Endodermal cell (in vitro differentiated cells): ENCODE measurements around the gene SHH. TPM values are rescaled to one million over a fixed set of nuclear protein-coding genes. Genes with fewer than 3 reads are reported as not detected.
A peak's percentile ranks its signal among the peaks of the same experiment; 100 is the strongest.

ENCODE experiments used
- DNase-seq: peaks from one replicate; pipeline ENCODE4 v3.0.0-alpha.2; 2017
- H3K27ac ChIP-seq: 2 replicates; pipeline ENCODE4 v1.5.1; 2013; ENCODE audit warnings: mild to moderate bottlenecking, low read depth, low read length, moderate library complexity
- H3K27me3 ChIP-seq: 2 replicates; pipeline ENCODE4 v1.6.1; 2013; ENCODE audit warnings: mild to moderate bottlenecking, low read length, moderate library complexity; ENCODE audit not compliant: insufficient read depth, control insufficient read depth, poor library complexity, severe bottlenecking
- H3K36me3 ChIP-seq: 2 replicates; pipeline ENCODE4 v1.7.0; 2013; ENCODE audit warnings: mild to moderate bottlenecking, low read length, moderate library complexity; ENCODE audit not compliant: control insufficient read depth, insufficient read depth
- H3K4me1 ChIP-seq: one replicate; pipeline ENCODE4 v1.7.0; 2013; ENCODE audit warnings: low read length; ENCODE audit not compliant: control insufficient read depth, insufficient read depth
- H3K4me3 ChIP-seq: 2 replicates; pipeline ENCODE4 v1.5.1; 2013; ENCODE audit warnings: mild to moderate bottlenecking, low read length, moderate library complexity
- H3K9ac ChIP-seq: 2 replicates; pipeline ENCODE4 v1.6.1; 2013; ENCODE audit warnings: mild to moderate bottlenecking, low read length, moderate library complexity; ENCODE audit not compliant: poor library complexity, severe bottlenecking; ENCODE audit errors: extremely low read depth
- H3K9me3 ChIP-seq: 2 replicates; pipeline ENCODE4 v1.6.1; 2013; ENCODE audit warnings: mild to moderate bottlenecking, low read length, moderate library complexity; ENCODE audit not compliant: control insufficient read depth
- H3K27ac Mint-ChIP-seq: 2 replicates; pipeline ENCODE4 v1.8.0; 2020; ENCODE audit warnings: mixed read lengths
- H3K27me3 Mint-ChIP-seq: 2 replicates; pipeline ENCODE4 v1.8.0; 2021; ENCODE audit warnings: mild to moderate bottlenecking, mixed read lengths; ENCODE audit not compliant: insufficient read depth
- H3K36me3 Mint-ChIP-seq: 2 replicates; pipeline ENCODE4 v1.8.0; 2020; ENCODE audit warnings: low read depth, mixed read lengths
- H3K4me1 Mint-ChIP-seq: 2 replicates; pipeline ENCODE4 v1.8.0; 2020; ENCODE audit warnings: mixed read lengths
- H3K4me3 Mint-ChIP-seq: 2 replicates; pipeline ENCODE4 v1.8.0; 2020; ENCODE audit warnings: mild to moderate bottlenecking, moderate library complexity, mixed read lengths
- H3K9me3 Mint-ChIP-seq: 2 replicates; pipeline ENCODE4 v1.8.0; 2020; ENCODE audit warnings: mild to moderate bottlenecking, mixed read lengths
- CTCF ChIP-seq: fragments of 200-600 bp; sonication (generic); conservative IDR thresholded peaks from 2 replicates; pipeline ENCODE4 v1.5.0; 2021; ENCODE audit warnings: antibody characterized with exemption, mild to moderate bottlenecking
- WGBS, 2 experiments: methylation state at CpG; one replicate each; pipeline versions ENCODE4 v1.1.5 to v1.1.7; 2013; ENCODE audit warnings: missing lambda C conversion rate in 2 of 2, mixed read lengths in 1 of 2; ENCODE audit not compliant: insufficient coverage in 1 of 2, insufficient read length in 1 of 2; 5-methylcytosine and 5-hydroxymethylcytosine counted together
- total RNA-seq, 2 donors: library from RNA; stranded (reverse); fragmentation: NEBNext Ultra II Directional in 1 of 2; extraction: Animal tissue kit (Norgen Biotek cat#: 25700) in 1 of 2; gene quantifications; 2 replicates in 1 of 2; 3 replicates in 1 of 2; pipeline ENCODE4 v1.2.1, GENCODE V29; 2021

Gene SHH
- total RNA-seq, 2 donors from 2014 or later, result 0.99 to 1.6 TPM

GRCh38 chr7:155759740-155760430 is 52.4 kb downstream of the SHH start:
- peaks cover 38% of the 10 kb centered on the region for H3K4me1 Mint-ChIP-seq
- Histone ChIP-seq H3K4me1 (no peaks in the 10 kb centered on the region), H3K9me3 (peaks cover 25% of the 10 kb centered on the region), H3K27ac (no peak overlapping the region), H3K27me3 (no peaks in the 10 kb centered on the region), H3K4me3 (no peak overlapping the region), H3K36me3 (peaks cover 77% of the 10 kb centered on the region), H3K9ac (no peak overlapping the region)
- no peaks in the 10 kb centered on the region for H3K27me3 Mint-ChIP-seq
- no peak for DNase-seq
- peaks cover 67% of the 10 kb centered on the region for H3K36me3 Mint-ChIP-seq
- no peak for TF ChIP-seq CTCF
- no peak overlapping the region for H3K27ac Mint-ChIP-seq
- WGBS, 2 experiments, result 96 to 97% methylated on average over 4 to 9 of the region's 9 CpGs
- peaks cover 16% of the 10 kb centered on the region for H3K9me3 Mint-ChIP-seq
- no peak overlapping the region for H3K4me3 Mint-ChIP-seq

- peak; percentile 75 for DNase-seq
- H3K4me3 ChIP-seq, result no peak overlapping the region
- Mint-ChIP-seq H3K9me3 (peaks cover 16% of the 10 kb centered on the region), H3K27ac (no peak overlapping the region), H3K4me1 (peaks cover 52% of the 10 kb centered on the region), H3K4me3 (no peak overlapping the region), H3K27me3 (no peaks in the 10 kb centered on the region), H3K36me3 (peaks cover 59% of the 10 kb centered on the region)
- peaks cover 63% of the 10 kb centered on the region for H3K36me3 ChIP-seq
- 71 to 72% methylated on average over 7 to 10 of the region's 10 CpGs for WGBS, 2 experiments
- peaks cover 25% of the 10 kb centered on the region for H3K9me3 ChIP-seq
- TF ChIP-seq CTCF, result no peak
- H3K27me3 ChIP-seq, result no peaks in the 10 kb centered on the region
- H3K4me1 ChIP-seq, result peaks cover 8% of the 10 kb centered on the region
- H3K27ac ChIP-seq, result no peak overlapping the region
- H3K9ac ChIP-seq, result no peak overlapping the region
These were observed 53.9 kb downstream of the SHH start for GRCh38 chr7:155758348-155758747.

- no peak for DNase-seq
- Histone ChIP-seq H3K4me3 (no peak overlapping the region), H3K9me3 (peaks cover 25% of the 10 kb centered on the region), H3K4me1 (peaks cover 13% of the 10 kb centered on the region), H3K36me3 (peaks cover 51% of the 10 kb centered on the region), H3K27ac (no peak overlapping the region), H3K9ac (no peak overlapping the region), H3K27me3 (no peaks in the 10 kb centered on the region)
- 94% methylated on average over 6 to 9 of the region's 9 CpGs for WGBS, 2 experiments
- Mint-ChIP-seq H3K27ac (no peak overlapping the region), H3K4me1 (peaks cover 54% of the 10 kb centered on the region), H3K27me3 (no peaks in the 10 kb centered on the region), H3K4me3 (no peak overlapping the region), H3K9me3 (peaks cover 16% of the 10 kb centered on the region), H3K36me3 (peaks cover 53% of the 10 kb centered on the region)
- TF ChIP-seq CTCF, result no peak
These were observed 55.9 kb downstream of the SHH start for GRCh38 chr7:155756322-155756721.
